Measurements from ENCODE around the gene SLC8A1.

Gene SLC8A1

GRCh38 chr2:40128796-40129195 is 323.1 kb downstream of the SLC8A1 start:
- DNase-seq = no peak

- no peak for DNase-seq
These were observed 323.9 kb downstream of the SLC8A1 start for GRCh38 chr2:40127890-40128557.

- no peak for DNase-seq
These were observed 324.7 kb downstream of the SLC8A1 start for GRCh38 chr2:40127146-40127545.

GRCh38 chr2:40126006-40126405 is 325.9 kb downstream of the SLC8A1 start:
- DNase-seq = no peak

GRCh38 chr2:40123746-40124145 is 328.1 kb downstream of the SLC8A1 start:
- no peak for DNase-seq

- DNase-seq = no peak
These were observed 328.6 kb downstream of the SLC8A1 start for GRCh38 chr2:40123326-40123725.

GRCh38 chr2:40120957-40121356 is 330.9 kb downstream of the SLC8A1 start:
- no peak for DNase-seq

GRCh38 chr2:40120026-40120425 is 331.9 kb downstream of the SLC8A1 start:
- no peak for DNase-seq

GRCh38 chr2:40118622-40119021 is 333.3 kb downstream of the SLC8A1 start:
- DNase-seq = no peak

GRCh38 chr2:40115894-40116293 is 336.0 kb downstream of the SLC8A1 start:
- DNase-seq = no peak

GRCh38 chr2:40115348-40115747 is 336.5 kb downstream of the SLC8A1 start:
- DNase-seq = no peak

- DNase-seq = no peak
These were observed 337.9 kb downstream of the SLC8A1 start for GRCh38 chr2:40113997-40114396.

GRCh38 chr2:40113272-40113968 is 338.5 kb downstream of the SLC8A1 start:
- no peak for DNase-seq

- DNase-seq = no peak
These were observed 342.5 kb downstream of the SLC8A1 start for GRCh38 chr2:40109381-40109780.

- DNase-seq = no peak
These were observed 343.0 kb downstream of the SLC8A1 start for GRCh38 chr2:40108851-40109250.

GRCh38 chr2:40106061-40106460 is 345.8 kb downstream of the SLC8A1 start:
- no peak for DNase-seq

- no peak for DNase-seq
These were observed 346.3 kb downstream of the SLC8A1 start for GRCh38 chr2:40105593-40105992.

- no peak for DNase-seq
These were observed 348.3 kb downstream of the SLC8A1 start for GRCh38 chr2:40103590-40103989.

- no peak for DNase-seq
These were observed 348.7 kb downstream of the SLC8A1 start for GRCh38 chr2:40103163-40103562.

GRCh38 chr2:40102447-40102846 is 349.4 kb downstream of the SLC8A1 start:
- DNase-seq = no peak

- no peak for DNase-seq
These were observed 350.7 kb downstream of the SLC8A1 start for GRCh38 chr2:40101131-40101575.

- DNase-seq = no peak
These were observed 351.2 kb downstream of the SLC8A1 start for GRCh38 chr2:40100676-40101075.

- DNase-seq = no peak
These were observed 353.0 kb downstream of the SLC8A1 start for GRCh38 chr2:40098786-40099470.
